HepG2 (cell line): ENCODE measurements around the gene CES5A. TPM values are rescaled to one million over a fixed set of nuclear protein-coding genes. Genes with fewer than 3 reads are reported as not detected.
A peak's percentile ranks its signal among the peaks of the same experiment; 100 is the strongest.

Source experiments
- ATAC-seq: fragments of 200-7000 bp; cut with Tn5 transposase; 3 replicates; pipeline ENCODE4 v1.9.1; 2020; ENCODE audit warnings: mild to moderate bottlenecking, moderate library complexity
- BruUV-seq: library from RNA; stranded (reverse); fragments of 400-500 nt; replicated peaks from 2 replicates; lab custom pipeline; 2021; lab: Mats Ljungman, UMichigan
- CTCF ChIA-PET: fragments of 300-600 bp; formaldehyde crosslinking; extraction: SDS; loops from one replicate; lab custom pipeline; 2021; ENCODE audit warnings: low total read pairs, inconsistent platforms, low intra/inter-chr PET ratio; lab: Yijun Ruan, JAX
- POLR2A ChIA-PET: fragments of 350-600 bp; sonication (Branson Sonifier 250); formaldehyde crosslinking; loops from one replicate; lab custom pipeline; 2020; ENCODE audit warnings: antibody characterized with exemption, inconsistent platforms; lab: Yijun Ruan, JAX
- DNase-seq: peaks from one replicate; pipeline ENCODE4 v3.0.0-alpha.2; 2015; ENCODE audit warnings: low spot score
- FAIRE-seq: peaks from 3 replicates; lab custom pipeline; 2011; peaks lifted over from hg19 to GRCh38; lab: Jason Lieb, UNC
- H2AFZ ChIP-seq: one replicate; pipeline ENCODE4 v1.6.1; 2011; ENCODE audit warnings: low read length, inconsistent platforms
- H3K27ac ChIP-seq: fragments of 300-600 bp; 3 replicates; pipeline ENCODE4 v1.8.0; 2011; ENCODE audit warnings: mixed run types, mild to moderate bottlenecking, mixed read lengths, low read length, inconsistent platforms; ENCODE audit not compliant: insufficient read depth; ENCODE audit errors: extremely low read length
- H3K27me3 ChIP-seq, 2 experiments: fragments of 200-600 bp in 1 of 2; 2 replicates in 1 of 2; 3 replicates in 1 of 2; pipeline versions ENCODE4 v1.6.0 to v1.8.0; 2011; ENCODE audit warnings: low read length in 2 of 2, mild to moderate bottlenecking in 2 of 2, moderate library complexity in 2 of 2, inconsistent platforms in 1 of 2; ENCODE audit not compliant: insufficient read depth in 2 of 2, control insufficient read depth in 1 of 2
- H3K36me3 ChIP-seq, 2 experiments: fragments of 200-600 bp in 1 of 2; replicated peaks in 1 of 2; 2 replicates in 1 of 2; 3 replicates in 1 of 2; pipeline versions ENCODE4 v1.5.1 to v1.8.0; 2011; ENCODE audit warnings: low read length in 2 of 2, inconsistent platforms in 1 of 2; ENCODE audit not compliant: insufficient read depth in 2 of 2, control insufficient read depth in 1 of 2
- H3K4me1 ChIP-seq: 2 replicates; pipeline ENCODE4 v1.5.1; 2012; ENCODE audit warnings: low read length, inconsistent platforms; ENCODE audit not compliant: insufficient read depth
- H3K4me2 ChIP-seq: 2 replicates; pipeline ENCODE4 v1.6.0; 2011; ENCODE audit warnings: low read depth, low read length, inconsistent platforms
- H3K4me3 ChIP-seq, 3 experiments: fragments of 200-600 bp in 1 of 3; sonication (generic), shearing (Covaris generic) in 1 of 3; replicated peaks in 1 of 3; 2 replicates each; pipeline ENCODE4 v1.5.1; 2011 to 2016; ENCODE audit warnings: low read length in 3 of 3, inconsistent platforms in 2 of 3, low read depth in 2 of 3, mild to moderate bottlenecking in 2 of 3, control low read depth in 1 of 3, mixed read lengths in 1 of 3; ENCODE audit not compliant: insufficient read depth in 1 of 3
- H3K79me2 ChIP-seq: one replicate; pipeline ENCODE4 v1.6.1; 2011; ENCODE audit warnings: low read length, inconsistent platforms; ENCODE audit not compliant: insufficient read depth
- H3K9ac ChIP-seq: 2 replicates; pipeline ENCODE4 v1.6.0; 2011; ENCODE audit warnings: mild to moderate bottlenecking, low read depth, low read length, inconsistent platforms; ENCODE audit not compliant: insufficient read depth
- H3K9me3 ChIP-seq: 2 replicates; pipeline ENCODE4 v1.5.1; 2012; ENCODE audit warnings: mild to moderate bottlenecking, low read length
- H4K20me1 ChIP-seq: 2 replicates; pipeline ENCODE4 v1.6.0; 2011; ENCODE audit warnings: inconsistent platforms, mild to moderate bottlenecking, low read length, moderate library complexity; ENCODE audit not compliant: insufficient read depth
- EP300 ChIP-seq, 3 experiments: sonication (generic) in 1 of 3; formaldehyde crosslinking in 1 of 3; IDR thresholded peaks; 2 replicates each; pipeline versions ENCODE4 v1.5.1 to v1.6.1; 2011 to 2020; ENCODE audit warnings: low read depth in 2 of 3, low read length in 2 of 3, borderline replicate concordance in 1 of 3, improper control_type of control experiment in 1 of 3, mild to moderate bottlenecking in 1 of 3, missing genetic modification reagents in 1 of 3, moderate library complexity in 1 of 3
- HMG20A ChIP-seq: IDR thresholded peaks from 2 replicates; pipeline ENCODE4 v1.6.1; 2016; ENCODE audit warnings: borderline replicate concordance
- HNRNPK ChIP-seq: fragments of 200-400 bp; formaldehyde crosslinking; IDR thresholded peaks from 2 replicates; pipeline ENCODE4 v1.6.1; 2018; ENCODE audit warnings: low read length, low read depth, moderate library complexity, mild to moderate bottlenecking; ENCODE audit not compliant: poor library complexity, severe bottlenecking
- KDM5A ChIP-seq: fragments of 200-600 bp; sonication (generic); IDR thresholded peaks from 2 replicates; pipeline ENCODE4 v1.7.0; 2018; ENCODE audit warnings: antibody characterized with exemption, mild to moderate bottlenecking, low read length, borderline replicate concordance
- PCBP2 ChIP-seq: fragments of 200-400 bp; formaldehyde crosslinking; optimal IDR thresholded peaks from 2 replicates; pipeline ENCODE3; 2018; ENCODE audit warnings: low read length, low read depth; ENCODE audit not compliant: poor library complexity, severe bottlenecking
- POLR2A ChIP-seq, 2 experiments: IDR thresholded peaks; 2 replicates each; pipeline ENCODE4 v1.6.1; 2011; ENCODE audit warnings: low read depth in 2 of 2, low read length in 2 of 2, mild to moderate bottlenecking in 1 of 2, moderate library complexity in 1 of 2; ENCODE audit not compliant: insufficient read depth in 1 of 2
- SMAD3 ChIP-seq: sonication (generic); formaldehyde crosslinking; IDR thresholded peaks from 2 replicates; pipeline ENCODE4 v1.4.0; 2020; ENCODE audit warnings: missing genetic modification reagents
- ZBTB38 ChIP-seq: sonication (generic); formaldehyde crosslinking; IDR thresholded peaks from 2 replicates; pipeline ENCODE4 v1.5.1; 2020; ENCODE audit warnings: mild to moderate bottlenecking, missing genetic modification reagents
- ZNF333 ChIP-seq: sonication (generic); formaldehyde crosslinking; IDR thresholded peaks from 2 replicates; pipeline ENCODE4 v1.4.0; 2020; ENCODE audit warnings: mild to moderate bottlenecking, missing genetic modification reagents, borderline replicate concordance
- ZNF7 ChIP-seq: IDR thresholded peaks from 2 replicates; pipeline ENCODE4 v1.6.1; 2016; ENCODE audit warnings: missing biosample characterization, missing genetic modification reagents
- ZNF737 ChIP-seq: sonication (generic); formaldehyde crosslinking; IDR thresholded peaks from 2 replicates; pipeline ENCODE4 v1.5.0; 2020; ENCODE audit warnings: missing genetic modification reagents, mild to moderate bottlenecking, borderline replicate concordance
- WGBS: methylation state at CpG from one replicate; pipeline ENCODE4 v1.1.6; 2017; ENCODE audit warnings: low lambda C conversion rate; 5-methylcytosine and 5-hydroxymethylcytosine counted together
- in situ Hi-C: cut with HindIII; loops from 2 replicates; pipeline ENCODE4 v1.10.0; 2017; ENCODE audit warnings: low pct_unique_long_range_greater_than_20kb; ENCODE audit not compliant: extremely low pct_ligation_motif_present
- intact Hi-C: fragments of 100-400 bp; cut with micrococcal nuclease; formaldehyde crosslinking; loops from one replicate; pipeline ENCODE4 v1.10.0; 2022; ENCODE audit not compliant: unreplicated experiment
- polyA plus RNA-seq, 8 experiments: library from polyadenylated mRNA; depleted of rRNA in 3 of 8; stranded (reverse) in 7 of 8; unstranded in 1 of 8; fragments of >200 nt; fragmentation: Illumina TruSeq in 4 of 8; extraction: Trizol in 4 of 8; gene quantifications; 2 replicates each; pipeline versions ENCODE4 v1.2.1 to v1.2.3, GENCODE V29; 2011 to 2016; ENCODE audit warnings: low read depth in 4 of 8, missing spikeins in 1 of 8, mixed read lengths in 1 of 8; ENCODE audit not compliant: insufficient read depth in 1 of 8
- total RNA-seq, 5 experiments: library from RNA; depleted of rRNA; stranded (reverse); fragments of >200 nt; fragmentation: Illumina TruSeq; extraction: Trizol; gene quantifications; 2 replicates each; pipeline ENCODE4 v1.2.3, GENCODE V29; 2016; ENCODE audit warnings: low read depth in 1 of 5
- TF ChIP-seq, protein P1 (sequence below): sonication (generic); formaldehyde crosslinking; IDR thresholded peaks from 2 replicates; pipeline ENCODE4 v1.4.0; 2020; ENCODE audit warnings: missing genetic modification reagents
- TF ChIP-seq, protein P2 (sequence below): IDR thresholded peaks from 2 replicates; pipeline ENCODE4 v1.6.1; 2016; ENCODE audit warnings: low read depth, control low read depth
- TF ChIP-seq, protein P3 (sequence below): sonication (generic); formaldehyde crosslinking; conservative IDR thresholded peaks from 2 replicates; pipeline ENCODE4 v1.4.0; 2020; ENCODE audit warnings: missing genetic modification reagents

CES5A gene
- total and polyA plus RNA-seq, 2 of the 13 experiments (the other 11 are each of a cell fraction or from before 2014, with no cell fraction given): not detected

DNA sequence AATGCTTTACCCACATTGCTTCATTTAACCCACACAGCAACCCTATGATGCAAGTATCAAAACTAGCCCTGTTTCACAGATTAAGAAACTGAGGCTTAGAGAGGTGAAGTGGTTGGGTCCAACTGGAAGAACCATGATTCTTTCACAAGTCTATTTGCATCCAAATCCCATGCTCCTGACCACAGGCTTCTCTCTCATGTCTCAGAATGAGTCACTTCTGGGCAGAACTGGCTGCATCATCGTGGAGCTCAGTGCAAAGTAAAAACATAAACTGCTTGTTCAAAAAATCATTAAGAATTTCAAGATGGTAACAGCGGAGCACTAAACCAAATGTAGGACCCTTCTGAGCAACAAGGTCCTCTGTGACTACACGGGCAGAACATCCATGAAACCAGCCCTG, 22.1 kb downstream of the CES5A start:
- Histone ChIP-seq H3K9ac (no peak overlapping the region), H3K79me2 (no peaks in the 10 kb centered on the region), H2AFZ (no peak overlapping the region), H3K27ac (no peak overlapping the region), H3K9me3 (no peaks in the 10 kb centered on the region), H3K4me3 (no peak overlapping the region), H4K20me1 (no peaks in the 10 kb centered on the region), H3K27me3 (peaks cover 0 to 14% of the 10 kb centered on the region in 2 experiments; a peak in 2 of 5 replicates), H3K4me2 (no peak overlapping the region), H3K4me1 (no peaks in the 10 kb centered on the region), H3K36me3 (no peaks in the 10 kb centered on the region)
- TF ChIP-seq SMAD3 (CRISPR knock-in tag): no peak
- no peak for TF ChIP-seq ZBTB38
- TF ChIP-seq, protein P1, sequence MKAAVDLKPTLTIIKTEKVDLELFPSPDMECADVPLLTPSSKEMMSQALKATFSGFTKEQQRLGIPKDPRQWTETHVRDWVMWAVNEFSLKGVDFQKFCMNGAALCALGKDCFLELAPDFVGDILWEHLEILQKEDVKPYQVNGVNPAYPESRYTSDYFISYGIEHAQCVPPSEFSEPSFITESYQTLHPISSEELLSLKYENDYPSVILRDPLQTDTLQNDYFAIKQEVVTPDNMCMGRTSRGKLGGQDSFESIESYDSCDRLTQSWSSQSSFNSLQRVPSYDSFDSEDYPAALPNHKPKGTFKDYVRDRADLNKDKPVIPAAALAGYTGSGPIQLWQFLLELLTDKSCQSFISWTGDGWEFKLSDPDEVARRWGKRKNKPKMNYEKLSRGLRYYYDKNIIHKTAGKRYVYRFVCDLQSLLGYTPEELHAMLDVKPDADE (CRISPR knock-in tag): no peak
- TF ChIP-seq POLR2A (IDR thresholded peaks at IDR 0.05; ENCODE audit: insufficient read depth in 1 of 2, low read depth in 2 of 2, low read length in 2 of 2): no peak
- in situ Hi-C loops (no loop called here), intact Hi-C loops (no loop called here)
- WGBS: 3% methylated on average over 3 of the region's 3 CpGs
- DNase-seq (no peak), ATAC-seq (no peak), FAIRE-seq (no peak)
- ChIA-PET POLR2A (no interaction called here), CTCF (no interaction called here)
- BruUV-seq: no TSS peak

DNA sequence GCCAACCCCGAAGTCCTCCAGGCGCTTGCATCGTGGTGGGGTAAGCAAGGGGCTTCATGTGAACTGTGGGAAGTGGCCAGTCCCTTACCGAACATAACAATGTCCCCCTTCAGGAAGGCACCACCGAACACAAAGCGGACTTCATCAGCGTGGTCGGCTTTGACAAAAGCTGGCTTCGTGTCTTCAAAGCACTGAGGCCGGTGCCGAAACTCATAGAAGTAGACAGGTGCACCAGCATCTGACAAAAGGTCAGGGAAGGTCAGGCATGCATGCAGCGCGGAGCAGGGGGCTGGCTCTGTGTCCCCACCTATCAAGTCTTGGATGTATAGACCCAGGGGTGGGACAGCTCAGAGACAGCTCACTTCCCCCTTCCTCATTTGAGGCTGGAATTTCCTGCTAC, 25.6 kb downstream of the CES5A start:
- no peak overlapping the region for H3K27ac ChIP-seq
- no peak overlapping the region for H3K4me3 ChIP-seq
- H3K27me3 ChIP-seq: peaks cover 0 to 26% of the 10 kb centered on the region in 2 experiments; a peak in 3 of 5 replicates
- no TSS peak for BruUV-seq
- H4K20me1 ChIP-seq: no peaks in the 10 kb centered on the region
- FAIRE-seq (no peak), ATAC-seq (no peak), DNase-seq (peak; percentile 13)
- H3K36me3 ChIP-seq: no peaks in the 10 kb centered on the region
- intact Hi-C loops: no loop called here
- no peaks in the 10 kb centered on the region for H3K9me3 ChIP-seq
- in situ Hi-C loops: no loop called here
- H3K79me2 ChIP-seq: no peaks in the 10 kb centered on the region
- WGBS: 28% methylated on average over 4 of the region's 13 CpGs
- no peak overlapping the region for H2AFZ ChIP-seq
- peaks cover 6% of the 10 kb centered on the region; the same call in 1 of the 2 replicates for H3K4me1 ChIP-seq
- no peak overlapping the region for H3K4me2 ChIP-seq
- POLR2A ChIA-PET: no interaction called here
- CTCF ChIA-PET: no interaction called here
- H3K9ac ChIP-seq: no peak overlapping the region
- TF ChIP-seq ZNF737 (CRISPR knock-in tag): no peak
- TF ChIP-seq ZNF333 (CRISPR knock-in tag): no peak
- TF ChIP-seq HNRNPK: no peak
- TF ChIP-seq, protein P2, sequence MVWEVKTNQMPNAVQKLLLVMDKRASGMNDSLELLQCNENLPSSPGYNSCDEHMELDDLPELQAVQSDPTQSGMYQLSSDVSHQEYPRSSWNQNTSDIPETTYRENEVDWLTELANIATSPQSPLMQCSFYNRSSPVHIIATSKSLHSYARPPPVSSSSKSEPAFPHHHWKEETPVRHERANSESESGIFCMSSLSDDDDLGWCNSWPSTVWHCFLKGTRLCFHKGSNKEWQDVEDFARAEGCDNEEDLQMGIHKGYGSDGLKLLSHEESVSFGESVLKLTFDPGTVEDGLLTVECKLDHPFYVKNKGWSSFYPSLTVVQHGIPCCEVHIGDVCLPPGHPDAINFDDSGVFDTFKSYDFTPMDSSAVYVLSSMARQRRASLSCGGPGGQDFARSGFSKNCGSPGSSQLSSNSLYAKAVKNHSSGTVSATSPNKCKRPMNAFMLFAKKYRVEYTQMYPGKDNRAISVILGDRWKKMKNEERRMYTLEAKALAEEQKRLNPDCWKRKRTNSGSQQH (CRISPR knock-in tag): no peak
- no peak for TF ChIP-seq EP300 (IDR thresholded peaks at IDR 0.05; ENCODE audit: low read depth in 2 of 2, low read length in 2 of 2)
- 0 out of 2 replicates have a peak, but pooled peaks have one; percentile 29 for TF ChIP-seq EP300 (CRISPR knock-in tag; IDR thresholded peaks at IDR 0.05; ENCODE audit: borderline replicate concordance)
- TF ChIP-seq PCBP2: no peak
- TF ChIP-seq ZNF7: peak; percentile 78
- TF ChIP-seq, protein P3, sequence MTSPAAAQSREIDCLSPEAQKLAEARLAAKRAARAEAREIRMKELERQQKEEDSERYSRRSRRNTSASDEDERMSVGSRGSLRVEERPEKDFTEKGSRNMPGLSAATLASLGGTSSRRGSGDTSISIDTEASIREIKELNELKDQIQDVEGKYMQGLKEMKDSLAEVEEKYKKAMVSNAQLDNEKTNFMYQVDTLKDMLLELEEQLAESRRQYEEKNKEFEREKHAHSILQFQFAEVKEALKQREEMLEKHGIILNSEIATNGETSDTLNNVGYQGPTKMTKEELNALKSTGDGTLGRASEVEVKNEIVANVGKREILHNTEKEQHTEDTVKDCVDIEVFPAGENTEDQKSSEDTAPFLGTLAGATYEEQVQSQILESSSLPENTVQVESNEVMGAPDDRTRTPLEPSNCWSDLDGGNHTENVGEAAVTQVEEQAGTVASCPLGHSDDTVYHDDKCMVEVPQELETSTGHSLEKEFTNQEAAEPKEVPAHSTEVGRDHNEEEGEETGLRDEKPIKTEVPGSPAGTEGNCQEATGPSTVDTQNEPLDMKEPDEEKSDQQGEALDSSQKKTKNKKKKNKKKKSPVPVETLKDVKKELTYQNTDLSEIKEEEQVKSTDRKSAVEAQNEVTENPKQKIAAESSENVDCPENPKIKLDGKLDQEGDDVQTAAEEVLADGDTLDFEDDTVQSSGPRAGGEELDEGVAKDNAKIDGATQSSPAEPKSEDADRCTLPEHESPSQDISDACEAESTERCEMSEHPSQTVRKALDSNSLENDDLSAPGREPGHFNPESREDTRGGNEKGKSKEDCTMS: no peak
- peak; percentile 29; the same call in 1 of the 2 replicates for TF ChIP-seq HMG20A
- no peak for TF ChIP-seq KDM5A
